HL-60/S4 treated with retinoic acid at 250 ng/mL for 4 days and 3 days (cell line): ENCODE measurements around the gene MAP3K4.

ENCODE experiments used
- in situ Hi-C: fragments of 300-500 bp; cut with MboI; formaldehyde crosslinking; loops from 2 replicates; pipeline ENCODE4 v1.7.0; 2022; ENCODE audit warnings: low sequenced_read_pairs

The MAP3K4 gene

DNA sequence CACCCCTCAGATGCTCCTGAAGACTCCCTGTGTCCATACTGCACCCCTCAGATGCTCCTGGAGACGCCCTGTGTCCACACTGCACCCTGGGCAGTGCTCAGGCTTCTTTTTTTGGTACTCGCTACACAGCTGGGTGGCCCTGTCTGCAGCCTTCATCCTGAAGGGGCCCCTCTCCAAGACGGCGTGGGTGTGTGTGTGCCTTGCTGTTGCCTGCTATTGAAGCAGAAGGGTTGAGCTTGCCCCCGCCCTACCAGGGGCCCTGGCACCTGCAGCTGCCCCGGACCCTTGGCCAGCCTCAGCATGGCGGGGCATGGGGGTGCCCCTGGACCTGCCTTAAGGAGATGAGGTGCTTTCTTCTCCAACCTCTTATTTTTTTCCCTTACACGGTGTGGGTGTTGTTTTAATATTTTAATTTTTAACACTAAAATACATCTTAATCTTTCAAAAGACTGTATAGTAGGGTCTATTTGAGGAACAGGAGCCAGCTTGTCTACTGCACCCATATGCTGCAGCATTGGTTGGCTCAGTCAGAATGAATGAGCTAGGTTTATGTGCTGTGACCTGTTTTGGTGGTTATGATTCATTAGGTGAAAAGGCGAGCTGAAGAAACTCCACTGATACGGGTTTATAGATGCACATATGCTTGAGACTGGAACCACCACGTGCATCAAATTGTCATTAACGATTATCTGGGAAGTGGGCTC, 146.4 kb downstream of the MAP3K4 start:
- in situ Hi-C loops: no loop called here

DNA sequence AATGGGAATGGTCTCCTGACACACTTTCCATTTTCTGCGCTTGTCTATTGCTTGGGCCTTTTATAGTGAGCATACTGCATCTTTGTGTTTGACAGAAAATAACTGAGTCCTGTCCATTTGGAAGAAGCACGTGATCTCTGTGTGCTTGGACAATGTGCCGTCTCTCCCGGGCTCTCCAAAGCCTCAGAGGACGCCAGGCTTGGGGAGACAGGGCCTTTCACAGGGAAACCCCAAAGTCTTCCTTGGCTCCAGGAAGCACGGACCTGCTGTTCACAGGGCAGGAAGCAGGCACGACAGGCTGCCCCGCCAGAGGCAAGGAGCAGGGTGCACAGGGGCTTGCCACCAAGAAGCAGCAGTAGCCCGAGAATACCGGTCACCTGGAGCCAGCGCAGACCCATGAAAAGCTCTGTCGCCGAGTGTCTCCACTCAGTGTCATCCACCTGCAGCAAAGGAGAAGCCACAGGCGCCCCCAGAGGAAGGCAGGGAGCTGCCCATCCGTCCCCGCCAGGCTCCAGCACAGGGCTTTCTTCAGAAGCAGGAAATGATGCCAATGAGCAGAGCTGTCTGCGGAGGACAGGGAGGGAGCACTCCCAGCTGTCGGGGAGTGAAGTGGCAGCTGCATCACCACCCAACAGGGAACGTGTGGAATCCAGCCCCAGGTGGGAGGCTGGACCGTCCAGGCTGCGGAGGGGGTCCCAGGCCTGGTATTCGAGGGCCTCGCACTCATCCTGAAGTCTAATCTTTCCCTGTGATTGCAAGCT, 147.2 kb downstream of the MAP3K4 start:
- in situ Hi-C loops: no loop called here

DNA sequence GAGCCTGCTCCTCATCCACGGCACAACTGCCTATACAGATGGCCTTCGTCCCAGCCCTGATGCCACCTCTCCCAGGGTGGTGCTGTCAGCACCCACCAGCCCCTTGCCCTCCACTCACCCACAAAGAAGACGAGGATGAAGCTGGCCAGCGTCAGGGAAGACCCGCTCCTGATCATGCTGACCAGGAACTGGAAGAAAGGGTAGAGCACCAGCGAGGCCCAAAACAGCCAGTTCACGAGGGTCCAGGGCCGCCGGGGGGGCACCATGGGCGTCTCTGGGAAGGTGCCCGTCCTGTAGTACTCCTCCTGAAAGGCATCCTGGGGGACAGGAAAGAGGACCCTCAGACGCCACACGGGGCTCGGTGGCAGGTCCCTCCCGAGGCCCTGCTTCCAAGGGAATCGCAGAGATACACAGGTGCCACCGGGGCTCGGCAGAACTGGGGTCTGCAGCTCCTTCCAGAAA, 147.8 kb downstream of the MAP3K4 start:
- in situ Hi-C loops: no loop called here

DNA sequence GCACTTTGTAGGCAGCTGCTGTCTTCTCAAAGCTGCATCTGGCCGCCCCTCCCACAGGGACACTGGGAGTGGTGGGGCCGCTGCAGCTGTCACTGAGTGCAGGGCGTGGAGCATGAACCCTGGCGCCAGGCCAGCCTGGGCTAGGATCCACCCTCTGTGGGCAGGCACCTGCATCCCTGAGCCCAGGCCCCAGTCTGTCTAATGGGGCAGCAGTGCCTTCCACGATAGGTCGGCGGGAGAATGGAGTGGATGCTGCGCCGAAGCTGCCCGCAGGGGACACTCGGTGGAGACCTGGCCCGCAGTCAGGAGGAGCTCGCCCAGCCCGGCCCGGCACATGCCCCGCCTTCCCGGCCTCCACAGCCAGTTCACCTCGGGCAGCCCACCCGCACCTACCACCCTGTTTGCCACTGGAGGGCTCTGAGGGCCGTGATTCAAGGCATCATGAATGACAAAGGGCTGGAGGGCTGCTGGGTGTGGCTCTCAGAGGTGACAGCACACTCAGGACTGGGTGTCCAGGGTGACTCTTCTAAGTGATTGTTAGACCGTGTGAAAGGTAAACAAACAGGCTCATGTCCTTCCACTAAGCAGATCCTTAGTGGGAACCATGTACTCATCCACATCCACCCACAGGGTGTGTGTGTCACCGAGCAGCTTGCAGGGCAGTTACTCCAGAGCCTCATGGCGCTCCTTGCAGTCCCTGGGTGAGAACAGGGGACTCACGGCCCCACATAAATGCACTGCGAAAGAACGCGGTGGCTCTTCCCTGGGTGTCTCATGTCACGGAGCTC, 148.4 kb downstream of the MAP3K4 start:
- in situ Hi-C loops: no loop called here

DNA sequence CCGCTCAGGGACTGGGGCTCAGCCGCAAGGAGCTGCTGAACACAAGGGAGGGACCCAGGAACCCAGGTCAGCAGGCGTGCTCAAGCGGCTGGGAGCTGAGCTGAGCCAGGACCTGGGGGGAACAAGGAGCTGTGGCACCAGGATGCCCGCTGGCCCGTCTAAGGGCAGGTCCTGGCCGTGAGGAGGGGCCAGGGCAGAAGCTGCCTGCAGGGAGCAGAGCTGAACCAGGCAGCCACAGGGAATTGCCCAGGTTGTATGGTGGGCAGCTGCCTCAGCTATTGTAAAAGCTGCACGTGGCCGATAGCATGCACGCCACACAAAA, 148.9 kb downstream of the MAP3K4 start:
- in situ Hi-C loops: no loop called here

DNA sequence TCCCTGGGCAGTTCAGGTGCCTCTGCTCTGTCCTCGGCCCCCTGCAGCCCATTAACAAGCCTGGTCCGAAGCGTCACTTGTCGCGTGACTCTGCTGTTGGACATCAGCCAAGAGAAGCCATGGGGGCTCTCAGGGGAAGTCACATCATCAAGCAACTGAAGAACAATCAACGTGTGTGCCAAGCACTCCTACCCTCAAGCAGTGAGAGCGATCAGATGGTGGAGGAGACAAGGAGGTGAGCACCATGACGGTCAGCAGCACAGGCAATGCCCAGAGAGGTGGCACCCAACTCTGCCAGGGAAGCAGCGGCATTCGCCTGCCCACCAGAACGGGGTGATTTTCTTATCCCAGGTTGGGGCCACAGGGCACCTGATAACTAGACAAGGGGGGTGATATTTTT, 149.6 kb downstream of the MAP3K4 start:
- in situ Hi-C loops: no loop called here

DNA sequence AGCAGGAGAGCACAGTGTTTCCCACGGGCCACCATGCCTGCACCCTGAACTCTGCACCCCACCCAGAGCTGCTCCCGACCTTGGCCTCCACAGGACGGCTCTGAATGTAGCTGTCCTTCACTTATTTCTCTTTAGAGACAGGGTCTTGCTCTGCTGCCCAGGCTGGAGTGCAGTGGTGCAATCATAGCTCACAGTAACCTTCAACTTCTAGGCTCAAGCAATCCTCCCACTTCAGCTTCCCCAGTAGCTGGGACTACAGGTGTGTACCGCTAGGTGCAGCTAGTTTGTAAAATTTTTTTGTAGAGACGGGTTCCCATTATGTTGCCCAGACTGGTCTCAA, 151.4 kb downstream of the MAP3K4 start:
- in situ Hi-C loops: no loop called here

DNA sequence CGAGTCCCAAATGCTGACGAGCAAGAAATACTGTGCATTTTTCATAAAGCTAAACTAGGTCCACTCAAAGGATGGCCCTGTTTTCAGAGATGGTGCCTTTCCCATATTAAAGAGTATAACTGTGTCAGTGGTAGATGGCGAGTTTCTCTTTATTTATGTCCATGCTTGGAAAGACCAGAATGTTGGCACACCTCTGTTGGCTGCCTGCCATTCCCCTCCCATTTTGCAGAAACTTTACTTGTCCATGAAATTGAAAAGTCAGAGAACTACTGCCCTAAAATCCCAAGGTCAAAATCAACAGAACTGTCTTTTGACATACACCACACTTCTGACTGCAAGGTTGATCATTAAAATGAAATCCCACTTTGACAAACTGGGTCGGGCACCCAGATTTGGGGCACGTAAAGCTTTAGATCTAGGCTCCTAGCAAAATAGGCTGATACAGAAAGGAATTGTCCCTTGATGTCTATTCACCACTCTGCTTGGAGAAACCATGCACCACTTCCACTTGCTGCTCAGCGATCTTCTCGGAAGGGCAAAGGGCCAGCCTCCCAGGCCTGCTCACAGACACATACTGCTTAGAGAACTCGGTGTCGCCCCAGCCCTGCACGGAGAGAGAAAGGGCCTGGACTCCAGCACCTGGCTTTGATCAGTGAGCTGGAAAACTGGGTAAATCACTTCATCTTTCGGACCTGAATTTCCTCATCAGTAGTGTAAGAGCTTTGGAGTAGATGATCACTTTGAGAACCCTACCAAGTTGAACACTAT, 152.3 kb downstream of the MAP3K4 start:
- in situ Hi-C loops: no loop called here

DNA sequence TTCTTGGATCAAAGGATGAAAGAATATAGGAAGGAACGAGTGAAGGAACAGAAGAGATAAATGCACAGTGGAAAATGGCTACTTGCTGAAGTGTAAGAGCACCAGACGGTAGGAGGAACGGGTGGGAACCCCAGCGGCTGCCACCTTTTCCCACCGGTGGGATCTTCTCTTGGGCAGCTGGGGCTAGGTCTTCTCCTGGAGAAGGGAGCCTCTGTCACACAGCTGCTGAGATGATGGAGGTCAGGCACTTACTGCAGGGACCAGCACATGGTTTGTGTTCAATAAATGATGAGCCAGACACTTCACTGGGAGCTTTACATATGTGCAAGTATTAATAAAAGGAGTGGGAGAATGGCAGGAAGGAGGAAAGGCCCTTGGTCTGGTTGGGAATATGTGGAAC, 158.6 kb downstream of the MAP3K4 start:
- in situ Hi-C loops: no loop called here

DNA sequence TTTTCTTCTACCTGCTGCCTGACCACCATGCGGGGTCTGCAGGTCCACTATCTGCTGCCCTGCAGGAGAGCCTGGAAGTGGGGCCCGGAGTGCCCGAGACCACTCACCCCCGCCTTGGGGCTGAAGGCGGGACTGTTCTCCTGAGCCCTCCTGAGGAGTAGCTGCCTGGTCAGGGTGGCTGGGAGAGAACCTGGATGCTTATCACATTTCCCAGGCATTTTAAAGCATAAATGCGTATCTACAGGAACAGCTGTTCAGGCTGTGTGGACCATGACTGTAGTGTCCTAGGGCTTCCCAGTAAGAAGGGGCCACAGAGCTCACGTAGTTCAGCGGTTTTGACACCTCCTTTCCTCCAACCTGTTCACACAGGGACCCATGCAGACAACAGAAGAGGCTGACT, 159.0 kb downstream of the MAP3K4 start:
- in situ Hi-C loops: no loop called here

DNA sequence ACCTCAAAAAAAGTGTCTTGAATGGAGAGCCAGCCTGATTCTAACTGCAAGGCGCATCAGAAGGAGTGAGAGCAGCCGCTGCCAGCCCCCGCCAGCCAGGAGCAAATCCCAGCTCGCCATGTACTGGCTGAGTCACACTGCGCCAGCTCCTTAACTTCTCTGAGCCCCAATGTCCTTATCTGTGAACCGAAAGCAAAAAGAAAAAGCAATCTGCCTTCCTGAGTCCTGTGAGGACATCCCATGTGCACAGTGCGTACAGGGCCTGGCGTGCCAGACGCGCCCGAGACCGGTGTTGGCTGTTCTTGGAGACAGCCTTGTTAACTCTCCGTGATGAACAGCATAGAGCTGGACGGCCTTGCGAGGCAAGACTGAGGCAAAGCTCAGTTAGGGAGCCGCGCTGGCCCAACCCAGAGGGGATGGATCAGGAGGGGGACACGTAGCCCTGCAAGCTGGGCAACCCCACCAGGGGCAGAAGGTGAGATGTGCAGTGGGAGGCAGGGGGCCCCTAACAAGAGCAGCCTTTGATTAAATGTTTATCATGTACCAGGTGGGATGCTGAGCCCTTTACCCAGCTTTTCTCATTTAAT, 159.6 kb downstream of the MAP3K4 start:
- in situ Hi-C loops: no loop called here

DNA sequence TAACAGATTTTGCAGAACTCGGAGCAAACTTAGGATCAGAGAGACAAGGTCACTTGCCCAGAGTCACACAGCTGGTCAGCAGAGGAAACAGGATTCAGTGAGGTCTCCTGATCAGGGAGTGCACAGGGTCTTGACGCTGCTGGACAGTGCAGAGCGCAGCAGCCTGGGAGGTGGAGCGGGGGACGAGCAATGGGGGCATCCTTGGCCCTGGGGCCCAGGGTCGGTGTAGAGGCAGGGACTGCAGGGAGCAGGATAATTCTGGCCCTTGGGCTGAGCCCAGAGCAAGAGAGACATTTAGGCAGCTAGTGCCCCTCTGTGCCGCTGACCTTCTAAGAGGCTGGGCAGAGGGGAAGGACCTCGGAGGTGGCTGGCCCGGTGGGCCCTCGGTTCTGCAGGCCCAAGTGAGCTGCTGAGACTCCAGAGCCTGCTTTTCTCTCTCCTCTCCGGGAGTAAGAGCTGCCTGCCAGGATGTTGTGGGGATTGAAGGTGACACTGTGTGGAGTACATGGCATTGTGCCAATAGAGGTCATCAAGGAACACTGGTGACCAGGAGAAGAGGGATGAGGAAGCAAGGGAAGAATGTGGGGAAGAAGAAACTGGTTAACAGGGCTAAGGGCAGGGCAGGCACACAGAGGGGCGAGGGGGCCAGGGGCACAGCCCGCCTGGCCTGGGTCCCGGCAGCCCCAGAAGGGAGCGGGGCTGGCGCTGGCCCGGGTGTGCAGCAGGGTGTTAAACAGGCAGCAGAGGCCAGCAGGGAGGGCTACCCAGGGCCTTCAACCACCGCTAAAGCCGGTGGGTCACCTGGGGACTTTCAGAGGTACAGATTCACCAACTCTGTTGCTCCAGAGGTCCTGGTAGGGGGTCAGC, 160.3 kb downstream of the MAP3K4 start:
- in situ Hi-C loops: no loop called here

DNA sequence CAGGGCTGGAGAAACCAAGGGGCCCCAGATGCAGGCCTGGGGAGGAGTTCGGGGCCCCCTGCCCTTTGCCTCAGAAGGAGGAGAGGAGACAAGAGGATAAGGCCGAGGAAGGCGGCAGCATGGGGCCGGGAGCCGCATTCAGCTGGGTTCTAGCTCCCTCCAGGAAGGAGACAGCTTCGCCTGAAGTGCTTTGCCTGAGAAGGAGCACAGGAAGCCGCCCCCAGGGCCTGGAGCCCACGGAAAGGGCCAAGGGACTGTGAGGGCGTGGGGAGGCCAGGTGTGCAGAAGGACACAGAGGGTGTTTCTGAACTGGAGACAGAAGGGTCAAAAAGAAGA, 160.9 kb downstream of the MAP3K4 start:
- in situ Hi-C loops: no loop called here

DNA sequence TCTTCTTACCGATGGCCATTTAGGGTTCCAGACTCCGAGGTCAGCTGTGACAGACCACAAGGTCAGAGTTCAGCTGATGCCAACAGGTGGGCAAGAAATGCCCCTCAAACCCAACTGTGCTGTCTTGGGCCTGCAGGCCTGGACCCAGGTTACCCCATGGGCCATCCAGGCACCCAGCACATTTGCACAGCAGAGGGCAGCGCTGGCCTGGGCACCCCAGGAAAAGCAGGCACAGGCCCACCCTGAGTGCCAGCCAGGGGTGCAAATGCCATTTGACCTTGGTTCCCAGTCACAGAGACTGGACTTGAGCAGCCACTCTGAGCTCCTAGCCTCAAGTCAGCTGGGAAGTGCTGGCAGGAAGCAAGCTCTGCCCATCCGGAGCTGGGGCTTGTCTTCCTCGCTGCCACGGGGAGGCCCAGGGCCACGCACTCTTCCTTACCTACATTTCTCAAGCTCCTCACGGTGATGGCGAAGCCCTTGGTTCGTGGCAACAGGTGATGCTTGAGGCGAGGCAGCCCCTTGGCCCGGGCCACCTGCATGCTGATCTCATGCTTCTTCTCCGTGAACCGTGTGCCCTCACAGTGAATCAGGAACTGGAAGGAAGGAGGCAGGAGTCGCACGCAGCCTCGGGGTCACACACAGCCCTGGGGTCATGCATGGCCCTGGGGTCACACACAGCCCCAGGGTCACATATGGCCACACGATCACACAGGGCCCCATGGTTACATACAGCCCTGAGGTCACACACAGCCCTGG, 161.5 kb downstream of the MAP3K4 start:
- in situ Hi-C loops: no loop called here

DNA sequence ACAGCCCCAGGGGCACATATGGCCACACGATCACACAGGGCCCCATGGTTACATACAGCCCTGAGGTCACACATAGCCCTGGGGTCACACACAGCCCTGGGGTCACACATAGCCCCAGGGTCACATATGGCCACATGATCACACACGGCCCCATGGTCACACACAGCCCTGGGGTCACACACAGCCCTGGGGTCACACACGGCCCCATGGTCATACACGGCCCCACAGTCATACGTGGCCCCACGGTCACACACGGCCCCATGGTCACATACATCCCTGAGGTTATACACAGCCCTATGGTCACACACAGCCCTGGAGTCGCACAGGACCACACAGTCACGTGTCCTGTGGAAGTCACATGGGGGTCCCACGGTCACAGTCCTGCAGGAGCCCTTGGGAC, 162.2 kb downstream of the MAP3K4 start:
- in situ Hi-C loops: no loop called here

DNA sequence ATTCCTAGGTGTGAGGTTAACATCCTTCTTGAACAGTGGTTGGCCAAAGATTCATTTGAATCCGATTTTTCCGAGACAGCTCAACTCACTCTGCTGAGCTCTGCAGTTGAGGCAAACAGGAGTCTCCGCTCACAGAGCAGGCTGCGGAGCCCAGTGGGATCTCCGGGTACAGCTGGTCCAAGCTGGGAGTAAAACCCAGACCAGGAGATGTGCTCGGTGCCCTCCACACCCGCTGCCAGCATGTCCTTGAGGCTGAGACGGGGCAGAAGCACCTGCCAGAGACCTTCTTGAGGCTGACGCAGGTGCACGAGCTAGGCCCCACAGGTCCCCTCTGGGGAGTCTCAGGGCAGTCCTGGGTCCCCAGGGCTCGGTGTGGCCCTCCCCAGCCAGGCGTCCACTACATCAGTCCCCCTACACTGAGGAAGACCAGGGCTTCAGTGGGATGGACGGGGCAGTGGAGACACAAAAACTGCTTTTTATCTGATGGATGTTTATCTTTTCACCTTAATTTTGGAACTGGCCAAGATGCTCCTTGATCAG, 163.3 kb downstream of the MAP3K4 start:
- in situ Hi-C loops: no loop called here

DNA sequence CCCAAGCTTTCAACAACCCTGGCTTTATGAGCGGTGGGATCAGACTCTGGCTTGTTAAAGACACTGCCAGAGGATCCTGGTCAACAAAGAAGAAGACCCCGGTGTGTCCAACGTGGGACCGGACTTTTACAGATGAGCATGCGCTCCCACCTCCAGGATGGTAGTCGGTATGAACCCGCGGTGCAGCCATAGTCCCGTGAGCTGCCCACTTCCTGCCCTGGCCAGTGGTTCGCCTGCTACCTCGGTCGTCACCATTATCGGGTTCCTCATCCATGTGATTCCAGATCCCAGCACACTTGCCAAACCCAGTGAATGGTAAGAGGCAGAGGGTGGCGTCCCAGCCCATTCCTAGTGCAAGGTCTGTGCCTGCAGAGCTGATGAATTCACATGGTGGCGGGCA, 169.6 kb downstream of the MAP3K4 start:
- in situ Hi-C loops: no loop called here

DNA sequence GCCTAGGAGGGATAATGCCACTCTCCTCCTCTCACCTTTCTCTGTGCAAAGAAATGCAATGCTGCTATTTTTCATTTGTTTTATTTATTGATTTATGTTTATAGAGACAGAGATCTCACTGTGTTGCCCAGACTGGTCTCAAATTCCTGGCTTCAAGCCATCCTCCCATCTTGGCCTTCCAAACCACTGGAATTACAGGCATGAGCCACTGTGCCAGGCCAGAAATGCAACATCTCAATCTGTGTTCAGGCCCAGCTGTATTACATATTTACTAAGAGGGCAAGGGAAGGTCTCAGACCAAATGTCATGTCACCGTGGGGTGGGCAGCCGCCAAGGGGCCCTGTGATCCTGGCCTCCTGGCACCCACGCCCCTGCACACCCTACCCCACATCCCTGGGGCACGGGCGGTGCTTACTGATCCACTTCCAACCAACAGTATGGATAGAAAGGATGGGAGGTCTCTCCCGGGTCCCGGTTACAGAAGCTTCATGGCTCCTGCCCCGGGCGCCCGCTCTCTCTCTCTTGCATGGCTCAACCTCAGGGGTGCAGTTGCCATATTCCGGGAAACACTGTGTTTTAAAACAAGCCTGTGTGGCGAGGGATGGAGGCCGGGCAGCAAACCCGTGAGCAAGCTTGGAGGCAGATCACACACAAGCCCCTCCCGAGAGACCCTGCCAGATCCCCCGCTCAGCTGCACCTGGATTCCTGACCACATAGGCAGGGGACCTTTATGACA, 170.5 kb downstream of the MAP3K4 start:
- in situ Hi-C loops: no loop called here
